ENCODE measurements around the gene PTBP3. TPM values are rescaled to one million over a fixed set of nuclear protein-coding genes. Genes with fewer than 3 reads are reported as not detected.
A peak's percentile ranks its signal among the peaks of the same experiment; 100 is the strongest.

PTBP3 gene
- polyA plus RNA-seq, 2 of the 4 experiments (the other 2 are of a cell fraction) = 55.7 to 105 TPM

DNA sequence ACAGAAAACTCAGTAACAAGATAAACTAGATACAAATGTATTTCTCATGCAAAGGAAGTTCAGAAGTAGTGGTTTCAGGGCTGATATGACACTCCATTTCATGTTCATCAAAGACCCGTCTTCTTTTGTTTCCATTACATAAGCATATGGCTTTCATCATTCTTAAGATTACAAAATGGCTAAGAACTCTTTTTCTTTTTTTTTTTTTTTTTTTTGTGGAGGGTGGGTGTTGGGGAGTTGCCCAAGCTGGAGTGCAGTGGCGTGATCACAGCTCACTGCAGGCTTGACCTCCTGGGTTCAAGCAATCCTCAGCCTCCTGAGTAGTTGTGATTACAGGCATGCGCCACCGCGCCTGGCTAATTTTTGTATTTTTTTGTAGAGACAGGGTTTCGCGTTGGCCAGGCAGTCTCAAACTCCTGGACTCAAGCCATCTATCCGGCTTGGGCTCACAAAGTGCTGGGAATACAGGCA is 22.0 kb upstream of the PTBP3 start:
- TF ChIP-seq JUNB (IDR thresholded peaks at IDR 0.05) = no peak
- TF ChIP-seq ZSCAN20 (CRISPR knock-in tag; IDR thresholded peaks at IDR 0.05) = no peak
- no peak for TF ChIP-seq NPAS2 (CRISPR knock-in tag; IDR thresholded peaks at IDR 0.05; ENCODE audit: borderline replicate concordance)
- TF ChIP-seq JUN (IDR thresholded peaks at IDR 0.05) = no peak
- no peak for TF ChIP-seq EP300 (IDR thresholded peaks at IDR 0.05)
- TF ChIP-seq EHF (CRISPR knock-in tag; IDR thresholded peaks at IDR 0.05) = no peak
- TF ChIP-seq RAD21 (conservative IDR thresholded peaks at IDR 0.05 in 1 of 2, IDR thresholded peaks at IDR 0.05 in 1 of 2) = no peak
- no peak for TF ChIP-seq RFX5 (IDR thresholded peaks at IDR 0.05)
- TF ChIP-seq HOXB5 (CRISPR knock-in tag; IDR thresholded peaks at IDR 0.05) = no peak
- no peak for TF ChIP-seq KDM5A (IDR thresholded peaks at IDR 0.05)
- TF ChIP-seq BHLHE40 (IDR thresholded peaks at IDR 0.05; ENCODE audit: low read depth, low read length) = no peak
- no peak for TF ChIP-seq ESRRA (IDR thresholded peaks at IDR 0.05; ENCODE audit: borderline replicate concordance, low read length)
- no peak for TF ChIP-seq SREBF2 (IDR thresholded peaks at IDR 0.05)
- TF ChIP-seq KDM1A (IDR thresholded peaks at IDR 0.05; ENCODE audit: low read depth) = no peak
- Histone ChIP-seq H3K4me2 (no peak overlapping the region), H3K4me1 (peaks cover 21% of the 10 kb centered on the region), H3K9me3 (no peaks in the 10 kb centered on the region), H3K4me3 (no peak overlapping the region), H3K27ac (0 out of 6 replicates have a peak overlapping the region, but pooled peaks of 1 of the 2 experiments have one; percentile 12)
- ChIA-PET CTCF (interaction anchor here (0.7 to 3.0 kb wide), 3 partner anchors 242 to 465 kb away, joined by 3 to 16 read pairs (median 3); no protein-coding TSS in a partner anchor), POLR2A (no interaction called here)
- ATAC-seq = no peak
- WGBS (ENCODE audit: missing lambda C conversion rate) = 87% methylated on average over 8 of the region's 8 CpGs
- no peak for FAIRE-seq
- DNase-seq (ENCODE audit: low read depth in 1 of 2, low spot score in 1 of 2) = no peak

DNA sequence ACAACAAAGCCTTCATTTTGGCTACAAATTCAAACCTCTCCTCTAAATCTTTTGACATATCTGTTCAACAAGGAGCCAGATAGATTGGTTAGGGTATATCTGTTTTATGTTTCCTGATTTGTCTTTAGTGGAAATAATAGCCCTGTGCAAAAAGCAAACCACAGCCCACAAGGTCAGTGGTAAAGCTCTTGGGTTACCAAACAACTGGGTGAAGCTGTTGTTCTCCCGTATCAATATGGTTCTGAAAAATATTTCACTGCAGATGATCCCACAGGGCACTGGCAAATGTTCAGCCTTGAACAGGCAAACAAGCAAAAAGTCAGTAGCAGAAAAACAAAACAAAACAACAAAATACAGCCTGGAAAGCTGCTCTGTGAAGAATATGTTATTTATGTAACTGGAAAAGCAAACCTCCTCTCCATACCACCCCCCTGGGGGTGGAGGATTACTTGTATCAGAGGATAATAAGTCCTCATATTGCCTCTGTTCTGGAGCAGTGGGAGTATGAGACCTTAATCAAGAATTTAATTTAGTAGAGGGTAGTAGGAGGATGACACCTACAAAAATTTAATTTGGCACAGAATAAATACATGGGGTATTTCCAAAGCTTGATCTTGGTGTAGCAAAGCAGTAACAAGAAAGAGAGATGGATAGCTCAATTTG is 20.8 kb upstream of the PTBP3 start:
- Histone ChIP-seq H3K4me2 (no peak overlapping the region), H3K27ac (peak overlapping the region in 1 of 2 experiments; percentile 47; a peak in 1 of 6 replicates), H3K4me1 (peaks cover 14% of the 10 kb centered on the region; the same call in 1 of the 3 replicates), H3K9me3 (no peaks in the 10 kb centered on the region), H3K4me3 (no peak overlapping the region)
- DNase-seq (ENCODE audit: low read depth in 1 of 2, low spot score in 1 of 2) (no peak), ATAC-seq (no peak), FAIRE-seq (no peak)
- TF ChIP-seq TP53 (CRISPR knock-in tag; IDR thresholded peaks at IDR 0.05) = no peak
- TF ChIP-seq, protein P1, sequence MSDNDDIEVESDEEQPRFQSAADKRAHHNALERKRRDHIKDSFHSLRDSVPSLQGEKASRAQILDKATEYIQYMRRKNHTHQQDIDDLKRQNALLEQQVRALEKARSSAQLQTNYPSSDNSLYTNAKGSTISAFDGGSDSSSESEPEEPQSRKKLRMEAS (IDR thresholded peaks at IDR 0.05) = no peak
- TF ChIP-seq ZFP36 (IDR thresholded peaks at IDR 0.05; ENCODE audit: borderline replicate concordance, partially characterized antibody) = no peak
- TF ChIP-seq HEYL (CRISPR knock-in tag; IDR thresholded peaks at IDR 0.05) = no peak
- TF ChIP-seq, protein P2, sequence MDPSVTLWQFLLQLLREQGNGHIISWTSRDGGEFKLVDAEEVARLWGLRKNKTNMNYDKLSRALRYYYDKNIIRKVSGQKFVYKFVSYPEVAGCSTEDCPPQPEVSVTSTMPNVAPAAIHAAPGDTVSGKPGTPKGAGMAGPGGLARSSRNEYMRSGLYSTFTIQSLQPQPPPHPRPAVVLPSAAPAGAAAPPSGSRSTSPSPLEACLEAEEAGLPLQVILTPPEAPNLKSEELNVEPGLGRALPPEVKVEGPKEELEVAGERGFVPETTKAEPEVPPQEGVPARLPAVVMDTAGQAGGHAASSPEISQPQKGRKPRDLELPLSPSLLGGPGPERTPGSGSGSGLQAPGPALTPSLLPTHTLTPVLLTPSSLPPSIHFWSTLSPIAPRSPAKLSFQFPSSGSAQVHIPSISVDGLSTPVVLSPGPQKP (IDR thresholded peaks at IDR 0.05; ENCODE audit: low read depth, low read length) = no peak
- WGBS (ENCODE audit: missing lambda C conversion rate) = 88% methylated on average over 1 of the region's 1 CpG
- ChIA-PET CTCF (interaction anchor here (0.6 to 3.0 kb wide), 4 partner anchors 9 to 257 kb away, joined by 3 to 16 read pairs (median 3); no protein-coding TSS in a partner anchor), POLR2A (no interaction called here)

DNA sequence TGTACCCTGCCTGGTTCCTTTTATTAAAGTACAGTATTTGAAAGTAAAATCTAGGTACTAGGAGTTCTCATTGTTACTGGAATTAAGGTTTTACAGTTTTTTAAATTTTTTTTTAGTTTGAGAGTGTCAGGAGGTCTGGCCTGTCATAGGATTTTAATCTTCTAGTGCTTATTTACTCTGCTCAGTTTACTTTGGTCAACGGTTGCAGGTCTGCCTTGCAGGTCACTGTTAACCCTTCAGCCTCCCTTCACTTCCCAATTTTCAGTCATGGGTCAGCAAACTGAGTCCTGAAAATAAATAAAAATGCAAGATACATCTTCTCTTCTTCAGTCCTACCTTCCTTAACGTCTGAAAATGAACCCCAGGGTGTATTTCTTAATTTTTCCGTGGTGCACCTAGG is 18.8 kb upstream of the PTBP3 start:
- WGBS (ENCODE audit: missing lambda C conversion rate) = 35% methylated on average over 3 of the region's 3 CpGs
- ChIA-PET CTCF (interaction anchor here (2.3 to 2.5 kb wide), 2 partner anchors 9 to 239 kb away, joined by 7 to 16 read pairs; no protein-coding TSS in a partner anchor), POLR2A (no interaction called here)
- ATAC-seq (no peak), FAIRE-seq (no peak), DNase-seq (ENCODE audit: low read depth in 1 of 2, low spot score in 1 of 2) (no peak)
- Histone ChIP-seq H3K9me3 (0 out of 3 replicates have a peak, but pooled peaks cover 5% of the 10 kb centered on the region), H3K27ac (peak overlapping the region in 1 of 2 experiments; percentile 55; a peak in 2 of 6 replicates), H3K4me2 (no peak overlapping the region), H3K4me3 (no peak overlapping the region), H3K4me1 (peaks cover 18% of the 10 kb centered on the region; the same call in 1 of the 3 replicates)
- no peak for TF ChIP-seq EHMT2 (IDR thresholded peaks at IDR 0.05; ENCODE audit: low read depth)
- no peak for TF ChIP-seq NR3C1 (IDR thresholded peaks at IDR 0.05)
- no peak for TF ChIP-seq ZNF302 (CRISPR knock-in tag; IDR thresholded peaks at IDR 0.05)
- no peak for TF ChIP-seq ZSCAN20 (CRISPR knock-in tag; IDR thresholded peaks at IDR 0.05)
- TF ChIP-seq CHD2 (IDR thresholded peaks at IDR 0.05; ENCODE audit: low read length, partially characterized antibody) = no peak
- TF ChIP-seq, protein P3, sequence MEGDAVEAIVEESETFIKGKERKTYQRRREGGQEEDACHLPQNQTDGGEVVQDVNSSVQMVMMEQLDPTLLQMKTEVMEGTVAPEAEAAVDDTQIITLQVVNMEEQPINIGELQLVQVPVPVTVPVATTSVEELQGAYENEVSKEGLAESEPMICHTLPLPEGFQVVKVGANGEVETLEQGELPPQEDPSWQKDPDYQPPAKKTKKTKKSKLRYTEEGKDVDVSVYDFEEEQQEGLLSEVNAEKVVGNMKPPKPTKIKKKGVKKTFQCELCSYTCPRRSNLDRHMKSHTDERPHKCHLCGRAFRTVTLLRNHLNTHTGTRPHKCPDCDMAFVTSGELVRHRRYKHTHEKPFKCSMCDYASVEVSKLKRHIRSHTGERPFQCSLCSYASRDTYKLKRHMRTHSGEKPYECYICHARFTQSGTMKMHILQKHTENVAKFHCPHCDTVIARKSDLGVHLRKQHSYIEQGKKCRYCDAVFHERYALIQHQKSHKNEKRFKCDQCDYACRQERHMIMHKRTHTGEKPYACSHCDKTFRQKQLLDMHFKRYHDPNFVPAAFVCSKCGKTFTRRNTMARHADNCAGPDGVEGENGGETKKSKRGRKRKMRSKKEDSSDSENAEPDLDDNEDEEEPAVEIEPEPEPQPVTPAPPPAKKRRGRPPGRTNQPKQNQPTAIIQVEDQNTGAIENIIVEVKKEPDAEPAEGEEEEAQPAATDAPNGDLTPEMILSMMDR (IDR thresholded peaks at IDR 0.05) = no peak
- no peak for TF ChIP-seq HDAC2 (IDR thresholded peaks at IDR 0.05)
- TF ChIP-seq MYC (IDR thresholded peaks at IDR 0.05; ENCODE audit: borderline replicate concordance, low read length) = no peak
- TF ChIP-seq HOXA7 (CRISPR knock-in tag; IDR thresholded peaks at IDR 0.05) = no peak
- no peak for TF ChIP-seq POLR2A (IDR thresholded peaks at IDR 0.05; ENCODE audit: low read length)
- no peak for TF ChIP-seq EHF (CRISPR knock-in tag; IDR thresholded peaks at IDR 0.05)
- no peak for TF ChIP-seq FOSL2 (IDR thresholded peaks at IDR 0.05)
- no peak for TF ChIP-seq FOSL2 (CRISPR knock-in tag; IDR thresholded peaks at IDR 0.05)
- TF ChIP-seq ZFP36 (IDR thresholded peaks at IDR 0.05; ENCODE audit: borderline replicate concordance, partially characterized antibody) = no peak
- TF ChIP-seq, protein P4, sequence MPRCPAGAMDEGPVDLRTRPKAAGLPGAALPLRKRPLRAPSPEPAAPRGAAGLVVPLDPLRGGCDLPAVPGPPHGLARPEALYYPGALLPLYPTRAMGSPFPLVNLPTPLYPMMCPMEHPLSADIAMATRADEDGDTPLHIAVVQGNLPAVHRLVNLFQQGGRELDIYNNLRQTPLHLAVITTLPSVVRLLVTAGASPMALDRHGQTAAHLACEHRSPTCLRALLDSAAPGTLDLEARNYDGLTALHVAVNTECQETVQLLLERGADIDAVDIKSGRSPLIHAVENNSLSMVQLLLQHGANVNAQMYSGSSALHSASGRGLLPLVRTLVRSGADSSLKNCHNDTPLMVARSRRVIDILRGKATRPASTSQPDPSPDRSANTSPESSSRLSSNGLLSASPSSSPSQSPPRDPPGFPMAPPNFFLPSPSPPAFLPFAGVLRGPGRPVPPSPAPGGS (IDR thresholded peaks at IDR 0.05) = no peak
- TF ChIP-seq KDM1A (IDR thresholded peaks at IDR 0.05; ENCODE audit: low read depth) = no peak

Measured in A549 (cell line).